WTC11 (cell line): ENCODE results near the gene CPPED1.

Experiments used
- AR ChIP-seq: fragments of 250-450 bp; sonication (Bioruptor Pico); IDR thresholded peaks from 2 replicates; pipeline ENCODE4 v1.9.0; 2021; ENCODE audit warnings: mild to moderate bottlenecking
- ATF3 ChIP-seq: sonication (generic); formaldehyde crosslinking; conservative IDR thresholded peaks from 2 replicates; pipeline ENCODE4 v1.8.1; 2022; ENCODE audit warnings: mild to moderate bottlenecking, missing genetic modification reagents
- CTCF ChIP-seq: fragments of 200-600 bp; IDR thresholded peaks from 2 replicates; pipeline ENCODE4 v1.8.0; 2022; ENCODE audit warnings: antibody characterized with exemption
- E2F4 ChIP-seq: sonication (generic); formaldehyde crosslinking; IDR thresholded peaks from 2 replicates; pipeline ENCODE4 v1.8.1; 2022; ENCODE audit warnings: low read depth, mild to moderate bottlenecking, moderate library complexity, missing genetic modification reagents, borderline replicate concordance
- GABPB1 ChIP-seq: sonication (generic); formaldehyde crosslinking; IDR thresholded peaks from 2 replicates; pipeline ENCODE4 v1.8.1; 2023; ENCODE audit warnings: mild to moderate bottlenecking, missing genetic modification reagents
- JUN ChIP-seq: sonication (generic); formaldehyde crosslinking; IDR thresholded peaks from 2 replicates; pipeline ENCODE4 v1.8.0; 2023; ENCODE audit warnings: mild to moderate bottlenecking, missing genetic modification reagents
- KAT7 ChIP-seq: sonication (generic); formaldehyde crosslinking; IDR thresholded peaks from 2 replicates; pipeline ENCODE4 v1.8.1; 2023; ENCODE audit warnings: missing genetic modification reagents, mild to moderate bottlenecking, borderline replicate concordance
- SMAD4 ChIP-seq: sonication (generic); formaldehyde crosslinking; IDR thresholded peaks from 2 replicates; pipeline ENCODE4 v1.8.0; 2022; ENCODE audit warnings: mild to moderate bottlenecking, missing genetic modification reagents
- USF2 ChIP-seq: sonication (generic); formaldehyde crosslinking; IDR thresholded peaks from 2 replicates; pipeline ENCODE4 v1.8.1; 2023; ENCODE audit warnings: mild to moderate bottlenecking, missing genetic modification reagents, moderate library complexity

GRCh38 chr16:12681653-12682052, 122.0 kb downstream of the CPPED1 start:
- TF ChIP-seq JUN (CRISPR knock-in tag) (no peak), AR (CRISPR knock-in tag) (no peak), CTCF (no peak), GABPB1 (CRISPR knock-in tag) (no peak), SMAD4 (CRISPR knock-in tag) (no peak), E2F4 (CRISPR knock-in tag) (no peak), ATF3 (CRISPR knock-in tag) (no peak), USF2 (no peak), KAT7 (CRISPR knock-in tag) (no peak)
